HFF-Myc (cell line): ENCODE results near the gene PRKN.

Source experiments
- DNase-seq: peaks from one replicate; pipeline ENCODE4 v3.0.0-alpha.2; 2011; ENCODE audit warnings: low read depth; ENCODE audit errors: extremely low read depth
- H3K4me3 ChIP-seq: replicated peaks from 2 replicates; pipeline ENCODE4 v1.5.1; 2011; ENCODE audit warnings: low read depth, mild to moderate bottlenecking, control low read depth, low read length
- CTCF ChIP-seq: IDR thresholded peaks from 2 replicates; pipeline ENCODE4 v1.5.1; 2012; ENCODE audit warnings: mild to moderate bottlenecking, low read depth, low read length, control low read depth; ENCODE audit errors: missing control alignments

The PRKN gene

DNA sequence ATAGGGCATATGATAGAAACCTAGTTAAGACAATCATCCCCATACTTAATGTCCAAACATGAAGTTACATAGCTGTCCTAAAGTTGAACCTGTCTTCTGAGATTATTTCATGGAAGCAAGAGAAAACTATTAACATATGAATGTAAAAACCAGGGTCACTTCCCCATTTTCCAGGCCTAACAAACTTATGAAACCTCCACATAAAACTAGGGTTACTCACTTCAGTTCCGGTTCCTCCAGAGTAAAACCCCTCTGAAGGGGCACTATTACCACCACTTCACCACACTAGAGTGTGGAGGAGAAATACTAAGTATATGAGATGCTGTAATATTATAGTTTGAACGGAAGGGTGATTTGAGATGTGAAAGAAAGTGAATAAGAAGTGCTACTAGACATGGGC is 14.9 kb downstream of the PRKN start:
- no peak for DNase-seq
- TF ChIP-seq CTCF = no peak

GRCh38 chr6:162711376-162711775 is 16.2 kb downstream of the PRKN start:
- TF ChIP-seq CTCF = no peak
- H3K4me3 ChIP-seq = no peak overlapping the region
- no peak for DNase-seq

More for the DNA sequence above, 14.9 kb downstream of the PRKN start:
- no peak overlapping the region for H3K4me3 ChIP-seq

GRCh38 chr6:162710936-162711335 is 16.6 kb downstream of the PRKN start:
- no peak overlapping the region for H3K4me3 ChIP-seq
- no peak for TF ChIP-seq CTCF
- no peak for DNase-seq

DNA sequence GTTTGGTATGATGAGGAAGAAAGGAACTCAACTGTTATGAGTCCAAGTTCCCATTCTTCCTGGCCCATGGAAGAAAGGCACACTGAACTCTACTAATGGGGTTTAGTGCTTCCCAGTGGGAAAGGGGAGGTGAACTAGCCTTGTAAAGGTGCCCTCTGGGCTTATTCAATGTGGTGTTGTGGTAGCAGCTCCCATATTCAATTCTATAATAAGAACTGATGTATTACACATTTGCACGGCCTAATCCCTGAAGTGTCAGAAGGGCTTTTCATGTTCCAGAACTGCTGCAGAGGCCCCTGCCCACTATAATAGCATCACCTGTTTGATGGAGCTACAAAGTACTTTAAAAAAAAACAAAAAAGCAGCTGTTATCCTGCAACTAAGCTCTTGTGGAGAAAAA is 17.1 kb downstream of the PRKN start:
- no peak overlapping the region for H3K4me3 ChIP-seq
- DNase-seq = no peak
- no peak for TF ChIP-seq CTCF

GRCh38 chr6:162709431-162709830 is 18.1 kb downstream of the PRKN start:
- DNase-seq = no peak
- no peak for TF ChIP-seq CTCF
- H3K4me3 ChIP-seq = no peak overlapping the region

DNA sequence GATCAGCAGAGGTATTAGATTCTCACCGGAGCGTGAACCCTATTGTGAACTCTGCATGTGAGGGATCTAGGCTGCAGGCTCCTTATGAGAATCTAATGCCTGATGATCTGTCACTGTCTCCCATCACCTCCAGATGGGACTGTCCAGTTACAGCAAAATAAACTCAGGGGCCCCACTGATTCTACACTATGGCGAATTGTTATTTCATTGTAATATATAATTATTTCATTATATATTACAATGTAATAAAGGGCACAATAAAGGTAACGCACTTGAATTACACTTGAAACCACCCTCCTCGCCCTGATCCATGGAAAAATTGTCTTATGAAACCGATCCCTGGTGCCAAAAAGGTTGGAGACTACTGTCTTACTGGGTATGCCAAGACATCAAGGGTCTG is 18.6 kb downstream of the PRKN start:
- H3K4me3 ChIP-seq = no peak overlapping the region
- DNase-seq = no peak
- no peak for TF ChIP-seq CTCF

DNA sequence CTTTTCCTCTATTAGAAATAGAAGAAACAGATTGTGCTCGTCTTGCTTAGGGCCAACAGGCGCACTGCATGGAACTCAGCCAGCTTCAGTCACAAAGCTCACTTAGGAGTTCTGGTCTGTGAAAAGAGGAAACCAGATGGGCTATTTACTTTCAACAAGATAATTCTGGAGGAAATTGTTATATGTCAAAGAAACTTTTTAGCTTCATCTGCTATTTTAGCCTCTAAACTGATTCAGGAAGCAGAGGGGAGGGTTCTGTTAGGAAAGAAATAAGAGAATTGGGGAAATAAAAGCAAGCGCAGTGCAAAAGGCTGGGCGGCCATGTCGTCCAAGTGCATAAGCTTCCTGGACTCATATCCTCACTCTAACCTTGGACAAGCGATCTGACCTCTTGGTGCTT is 21.3 kb downstream of the PRKN start:
- H3K4me3 ChIP-seq = no peak overlapping the region
- no peak for DNase-seq
- no peak for TF ChIP-seq CTCF
